Osteoblast (primary cell): Measurements from ENCODE around the gene DAP. TPM values are rescaled to one million over a fixed set of nuclear protein-coding genes. Genes with fewer than 3 reads are reported as not detected.

ENCODE experiments used
- DNase-seq: peaks from one replicate; pipeline ENCODE4 v3.0.0; 2011; ENCODE audit warnings: low spot score, mixed read lengths; ENCODE audit not compliant: insufficient read length; ENCODE audit errors: missing footprints
- H2AFZ ChIP-seq: 2 replicates; pipeline ENCODE4 v1.6.0; 2011; ENCODE audit warnings: mild to moderate bottlenecking, low read length
- H3K27ac ChIP-seq: 2 replicates; pipeline ENCODE4 v1.5.1; 2011; ENCODE audit warnings: mild to moderate bottlenecking, low read depth, low read length, moderate library complexity
- H3K27me3 ChIP-seq: 2 replicates; pipeline ENCODE4 v1.6.0; 2012; ENCODE audit warnings: mild to moderate bottlenecking, control low read depth, inconsistent platforms, low read length, moderate library complexity; ENCODE audit not compliant: insufficient read depth
- H3K36me3 ChIP-seq: 2 replicates; pipeline ENCODE4 v1.5.1; 2011; ENCODE audit warnings: mild to moderate bottlenecking, low read length, control low read depth, moderate library complexity; ENCODE audit not compliant: insufficient read depth
- H3K4me1 ChIP-seq: 2 replicates; pipeline ENCODE4 v1.5.1; 2011; ENCODE audit warnings: mild to moderate bottlenecking, low read length, control low read depth, moderate library complexity; ENCODE audit not compliant: insufficient read depth
- H3K4me2 ChIP-seq: 2 replicates; pipeline ENCODE4 v1.6.0; 2011; ENCODE audit warnings: mild to moderate bottlenecking, low read length; ENCODE audit not compliant: insufficient read depth
- H3K4me3 ChIP-seq: fragments of 200-600 bp; sonication (generic); 3 replicates; pipeline ENCODE4 v1.5.1; 2012; ENCODE audit warnings: mild to moderate bottlenecking, low read length, inconsistent platforms; ENCODE audit not compliant: insufficient read depth
- H3K79me2 ChIP-seq: 2 replicates; pipeline ENCODE4 v1.6.0; 2012; ENCODE audit warnings: mild to moderate bottlenecking, low read length, control low read depth, inconsistent platforms; ENCODE audit not compliant: insufficient read depth
- H3K9me3 ChIP-seq: 2 replicates; pipeline ENCODE4 v1.5.1; 2011; ENCODE audit warnings: low read depth, low read length, control low read depth
- H4K20me1 ChIP-seq: 2 replicates; pipeline ENCODE4 v1.6.0; 2012; ENCODE audit warnings: mild to moderate bottlenecking, low read length, control low read depth; ENCODE audit not compliant: insufficient read depth
- total RNA-seq: library from RNA; depleted of rRNA; stranded (reverse); fragments of >200 nt; gene quantifications from 2 replicates; pipeline ENCODE4 v1.2.3, GENCODE V29; 2012
- TF ChIP-seq, protein P1 (sequence below): IDR thresholded peaks from 2 replicates; pipeline ENCODE4 v1.5.1; 2011; ENCODE audit warnings: mild to moderate bottlenecking, low read depth, low read length, moderate library complexity; ENCODE audit errors: extremely low read depth

The DAP gene
- total RNA-seq, 1 donor: 31.1 TPM

DNA sequence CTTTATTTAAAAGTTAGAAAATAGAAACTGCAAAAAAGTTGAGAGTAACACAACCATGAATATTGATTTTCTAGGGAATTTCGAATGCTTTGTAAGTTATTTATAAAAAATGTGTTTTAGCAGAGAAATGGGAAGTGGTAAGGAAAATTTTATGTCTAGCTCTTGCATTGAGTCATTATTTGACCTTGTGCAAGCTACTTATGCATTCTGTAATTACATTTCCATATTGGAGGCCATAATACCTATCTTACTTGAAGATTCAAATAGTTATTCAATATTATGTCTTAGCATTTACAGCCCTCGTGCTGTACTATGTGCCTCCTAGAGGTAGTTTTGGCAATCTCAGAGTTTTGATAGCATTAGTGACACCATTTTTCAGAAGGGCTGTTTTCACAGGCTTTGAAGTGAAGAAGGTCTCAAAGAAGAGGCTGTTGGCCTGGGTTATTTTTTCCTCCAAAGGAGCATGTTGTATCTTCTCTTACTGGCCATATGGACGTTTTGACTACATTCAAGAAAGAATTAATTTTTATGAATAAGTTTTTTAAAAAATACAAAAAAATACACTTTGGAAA is 7.4 kb upstream of the DAP start:
- TF ChIP-seq, protein P1, sequence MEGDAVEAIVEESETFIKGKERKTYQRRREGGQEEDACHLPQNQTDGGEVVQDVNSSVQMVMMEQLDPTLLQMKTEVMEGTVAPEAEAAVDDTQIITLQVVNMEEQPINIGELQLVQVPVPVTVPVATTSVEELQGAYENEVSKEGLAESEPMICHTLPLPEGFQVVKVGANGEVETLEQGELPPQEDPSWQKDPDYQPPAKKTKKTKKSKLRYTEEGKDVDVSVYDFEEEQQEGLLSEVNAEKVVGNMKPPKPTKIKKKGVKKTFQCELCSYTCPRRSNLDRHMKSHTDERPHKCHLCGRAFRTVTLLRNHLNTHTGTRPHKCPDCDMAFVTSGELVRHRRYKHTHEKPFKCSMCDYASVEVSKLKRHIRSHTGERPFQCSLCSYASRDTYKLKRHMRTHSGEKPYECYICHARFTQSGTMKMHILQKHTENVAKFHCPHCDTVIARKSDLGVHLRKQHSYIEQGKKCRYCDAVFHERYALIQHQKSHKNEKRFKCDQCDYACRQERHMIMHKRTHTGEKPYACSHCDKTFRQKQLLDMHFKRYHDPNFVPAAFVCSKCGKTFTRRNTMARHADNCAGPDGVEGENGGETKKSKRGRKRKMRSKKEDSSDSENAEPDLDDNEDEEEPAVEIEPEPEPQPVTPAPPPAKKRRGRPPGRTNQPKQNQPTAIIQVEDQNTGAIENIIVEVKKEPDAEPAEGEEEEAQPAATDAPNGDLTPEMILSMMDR: no peak
- H3K9me3 ChIP-seq: no peaks in the 10 kb centered on the region
- H3K36me3 ChIP-seq: no peaks in the 10 kb centered on the region
- H3K4me3 ChIP-seq: no peak overlapping the region
- no peaks in the 10 kb centered on the region for H3K79me2 ChIP-seq
- DNase-seq: no peak
- no peak overlapping the region for H2AFZ ChIP-seq
- no peaks in the 10 kb centered on the region for H3K4me1 ChIP-seq
- H3K27me3 ChIP-seq: peaks cover 13% of the 10 kb centered on the region
- no peaks in the 10 kb centered on the region for H4K20me1 ChIP-seq
- no peak overlapping the region for H3K4me2 ChIP-seq
- H3K27ac ChIP-seq: no peak overlapping the region

DNA sequence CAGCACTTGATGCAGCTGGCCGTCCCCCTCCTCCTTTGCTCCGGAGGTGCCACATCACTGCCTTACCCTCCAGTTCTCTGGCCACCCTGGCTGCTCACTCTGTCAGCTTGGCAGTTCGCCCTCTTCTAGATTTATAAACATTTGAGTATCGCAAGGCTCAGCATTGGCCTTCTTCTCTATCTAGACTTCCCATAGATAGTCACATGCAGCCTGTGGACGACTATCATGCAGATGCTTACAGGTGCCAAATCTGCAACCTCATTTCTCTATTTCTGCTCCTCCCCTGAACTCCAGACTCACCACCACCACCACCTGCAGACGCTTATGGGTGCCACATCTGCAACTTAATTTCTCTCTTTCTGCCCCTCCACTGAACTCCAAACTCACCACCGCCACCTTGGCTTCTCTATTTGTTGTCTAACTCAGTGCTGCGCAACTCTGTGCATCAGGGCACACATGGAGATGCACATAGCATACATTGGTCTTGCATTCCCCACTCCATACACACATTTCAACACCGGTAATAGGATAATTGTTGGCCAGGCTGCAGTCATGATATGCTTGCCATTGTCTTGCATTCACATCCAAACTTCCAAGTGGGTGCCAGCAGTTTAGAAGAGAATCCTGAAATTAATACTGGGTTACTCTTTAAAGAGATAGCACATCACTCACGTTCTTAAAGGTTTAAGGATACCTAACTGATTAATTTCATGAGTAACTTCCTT is 1.9 kb upstream of the DAP start:
- H3K4me2 ChIP-seq: no peak overlapping the region
- H3K79me2 ChIP-seq: peaks cover 27% of the 10 kb centered on the region
- peaks cover under 1% of the 10 kb centered on the region for H4K20me1 ChIP-seq
- H3K36me3 ChIP-seq: no peaks in the 10 kb centered on the region
- peaks cover 13% of the 10 kb centered on the region for H3K4me1 ChIP-seq
- H3K27ac ChIP-seq: no peak overlapping the region
- peaks cover 4% of the 10 kb centered on the region for H3K27me3 ChIP-seq
- DNase-seq: peak; percentile 47
- H3K9me3 ChIP-seq: no peaks in the 10 kb centered on the region
- H2AFZ ChIP-seq: no peak overlapping the region
- TF ChIP-seq, protein P1: no peak
- no peak overlapping the region for H3K4me3 ChIP-seq

DNA sequence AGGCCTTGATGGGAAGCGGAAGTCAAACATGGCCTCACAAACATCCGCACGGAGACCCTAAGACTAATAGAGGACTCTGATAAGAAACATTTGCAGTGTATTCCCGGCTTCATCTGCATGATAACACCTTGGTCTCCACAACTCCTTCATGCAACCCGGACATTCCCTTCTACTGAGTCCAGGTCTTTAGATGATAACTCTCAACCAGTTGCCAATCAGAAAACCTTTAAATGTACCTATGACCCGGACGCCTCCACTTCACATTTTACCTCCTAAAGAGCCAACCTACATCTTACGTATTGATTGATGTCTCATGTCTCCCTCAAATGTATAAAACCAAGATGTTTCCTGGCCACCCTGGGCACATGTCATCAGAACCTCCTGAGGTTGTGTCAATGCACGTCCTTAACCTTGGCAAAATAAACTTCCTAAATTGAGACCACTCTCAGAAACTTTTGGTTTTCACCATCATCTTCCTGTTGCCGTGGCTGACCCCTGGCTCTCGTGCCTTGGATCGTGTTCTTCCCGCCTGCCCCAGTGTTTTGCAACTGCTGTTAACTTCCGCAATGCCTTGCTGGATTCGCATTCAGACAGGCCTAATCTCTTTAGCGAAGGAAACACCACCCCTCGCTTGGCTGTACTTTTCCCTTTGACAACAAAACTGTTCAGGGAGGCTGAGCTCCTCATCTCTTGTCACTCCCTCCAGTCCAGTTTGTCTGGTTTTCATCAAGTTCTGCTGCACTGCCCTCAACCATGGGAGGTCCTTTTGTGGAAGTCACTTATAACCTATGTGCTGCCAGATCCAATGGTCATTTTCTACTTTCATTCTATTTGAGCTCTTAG is 1.1 kb upstream of the DAP start:
- peak overlapping the region; percentile 77 for H3K4me3 ChIP-seq
- H3K9me3 ChIP-seq: no peaks in the 10 kb centered on the region
- H4K20me1 ChIP-seq: peaks cover 7% of the 10 kb centered on the region
- H3K27me3 ChIP-seq: peaks cover 3% of the 10 kb centered on the region
- H3K4me2 ChIP-seq: peak overlapping the region; percentile 87
- H3K4me1 ChIP-seq: peaks cover 20% of the 10 kb centered on the region
- TF ChIP-seq, protein P1: no peak
- no peaks in the 10 kb centered on the region for H3K36me3 ChIP-seq
- peaks cover 35% of the 10 kb centered on the region for H3K79me2 ChIP-seq
- H3K27ac ChIP-seq: peak overlapping the region; percentile 89
- peak; percentile 54 for DNase-seq
- peak overlapping the region; percentile 93 for H2AFZ ChIP-seq

DNA sequence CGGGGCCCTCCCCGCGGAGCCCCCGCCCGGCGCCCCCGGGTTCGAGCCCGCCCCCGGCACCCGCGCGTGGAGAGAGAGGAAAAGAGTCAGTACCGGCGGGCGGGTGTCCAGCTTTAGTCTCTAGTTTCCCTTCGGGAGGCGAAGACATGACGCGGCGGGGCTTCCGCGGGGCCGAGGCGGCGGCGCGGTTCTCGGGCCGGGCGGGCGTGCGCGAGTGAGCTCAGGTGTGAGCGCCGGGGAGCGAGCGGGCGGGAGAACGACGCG is 181 bp downstream of the DAP start:
- Histone ChIP-seq H3K27ac (peak overlapping the region; percentile 83), H3K79me2 (peaks cover 45% of the 10 kb centered on the region), H2AFZ (no peak overlapping the region), H3K27me3 (no peaks in the 10 kb centered on the region), H3K36me3 (peaks cover 2% of the 10 kb centered on the region), H3K4me3 (peak overlapping the region; percentile 89), H3K4me1 (peaks cover 33% of the 10 kb centered on the region), H3K9me3 (no peaks in the 10 kb centered on the region), H4K20me1 (peaks cover 19% of the 10 kb centered on the region), H3K4me2 (no peak overlapping the region)
- DNase-seq: no peak
- TF ChIP-seq, protein P1: no peak
